Measurements from ENCODE around the gene ATP2C2.
"Not testable (repeated sequence)": the region's sequence is repeated elsewhere in the genome, so short reads cannot be mapped to it uniquely, and the experiment has no call there.

ATP2C2 gene, protein sequence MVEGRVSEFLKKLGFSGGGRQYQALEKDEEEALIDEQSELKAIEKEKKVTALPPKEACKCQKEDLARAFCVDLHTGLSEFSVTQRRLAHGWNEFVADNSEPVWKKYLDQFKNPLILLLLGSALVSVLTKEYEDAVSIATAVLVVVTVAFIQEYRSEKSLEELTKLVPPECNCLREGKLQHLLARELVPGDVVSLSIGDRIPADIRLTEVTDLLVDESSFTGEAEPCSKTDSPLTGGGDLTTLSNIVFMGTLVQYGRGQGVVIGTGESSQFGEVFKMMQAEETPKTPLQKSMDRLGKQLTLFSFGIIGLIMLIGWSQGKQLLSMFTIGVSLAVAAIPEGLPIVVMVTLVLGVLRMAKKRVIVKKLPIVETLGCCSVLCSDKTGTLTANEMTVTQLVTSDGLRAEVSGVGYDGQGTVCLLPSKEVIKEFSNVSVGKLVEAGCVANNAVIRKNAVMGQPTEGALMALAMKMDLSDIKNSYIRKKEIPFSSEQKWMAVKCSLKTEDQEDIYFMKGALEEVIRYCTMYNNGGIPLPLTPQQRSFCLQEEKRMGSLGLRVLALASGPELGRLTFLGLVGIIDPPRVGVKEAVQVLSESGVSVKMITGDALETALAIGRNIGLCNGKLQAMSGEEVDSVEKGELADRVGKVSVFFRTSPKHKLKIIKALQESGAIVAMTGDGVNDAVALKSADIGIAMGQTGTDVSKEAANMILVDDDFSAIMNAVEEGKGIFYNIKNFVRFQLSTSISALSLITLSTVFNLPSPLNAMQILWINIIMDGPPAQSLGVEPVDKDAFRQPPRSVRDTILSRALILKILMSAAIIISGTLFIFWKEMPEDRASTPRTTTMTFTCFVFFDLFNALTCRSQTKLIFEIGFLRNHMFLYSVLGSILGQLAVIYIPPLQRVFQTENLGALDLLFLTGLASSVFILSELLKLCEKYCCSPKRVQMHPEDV

DNA sequence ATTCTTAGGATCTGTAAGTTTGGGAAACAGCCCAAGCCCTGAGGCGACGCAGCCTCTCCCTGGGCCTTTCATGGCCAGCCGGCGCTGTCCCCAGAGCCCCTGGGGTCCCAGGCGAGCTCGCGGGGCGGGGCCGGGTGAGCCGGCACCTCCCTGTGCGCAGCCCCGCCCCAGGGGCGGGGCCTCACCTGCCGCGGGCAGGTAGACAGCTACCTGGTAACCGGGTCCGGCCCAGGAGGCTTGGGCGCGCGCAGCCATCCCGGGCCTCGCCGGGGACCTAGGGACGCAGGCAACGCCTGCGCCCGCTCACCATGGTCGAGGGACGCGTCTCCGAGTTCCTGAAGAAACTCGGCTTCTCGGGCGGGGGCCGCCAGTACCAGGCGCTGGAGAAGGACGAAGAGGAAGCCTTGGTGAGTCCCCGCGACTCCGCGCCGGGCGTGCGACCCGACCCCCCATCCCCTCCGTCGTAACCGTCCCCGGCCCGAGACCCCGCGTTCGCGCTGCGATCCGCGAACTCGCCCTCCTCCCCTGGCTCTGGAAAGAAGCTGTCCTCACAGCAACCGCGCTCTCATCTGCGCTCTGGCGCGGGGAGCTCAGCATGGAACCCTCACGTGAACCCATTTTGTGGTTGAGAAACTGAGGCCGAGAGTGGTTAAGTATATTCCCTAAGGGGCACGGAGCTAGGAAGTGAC, at the start of gene ATP2C2:
Gene ATP2C2, plus strand, starts transcription at position 231 of the 689 bp plus-strand sequence. Its CDS starts 78 bp downstream, at position 309.
- DNase-seq: no peak

DNA sequence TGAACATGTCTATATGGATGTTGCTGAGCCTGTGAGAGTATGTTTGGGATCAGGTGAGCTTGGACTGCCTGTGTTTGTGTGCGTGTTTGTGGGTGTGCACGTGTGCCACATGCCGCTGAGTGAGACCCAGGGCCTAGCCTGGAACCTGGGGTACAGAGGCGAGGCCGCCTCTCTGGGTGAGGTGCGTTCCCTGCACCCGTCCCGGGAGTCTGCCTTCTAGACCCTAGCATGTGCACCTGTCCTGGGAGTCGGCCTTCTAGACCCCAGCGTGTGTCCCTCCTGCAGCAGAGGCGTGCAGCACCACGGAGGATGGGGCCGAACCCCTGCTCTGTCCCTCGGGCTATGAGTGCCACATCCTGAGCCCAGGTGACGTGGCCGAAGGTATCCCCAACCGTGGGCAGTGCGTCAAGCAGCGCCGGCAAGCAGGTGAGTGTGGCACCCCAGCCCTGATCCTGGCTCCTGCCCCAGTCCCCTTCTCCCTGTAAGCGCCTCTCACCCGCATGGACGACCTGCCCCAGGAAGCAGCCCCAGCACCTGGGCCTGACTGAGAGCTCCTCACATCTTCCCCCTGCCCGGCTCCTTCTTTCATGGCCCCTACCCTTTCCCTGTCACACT, 49.1 kb upstream of the ATP2C2 start:
- no peak for DNase-seq

- DNase-seq: no peak
Measured at GRCh38 chr16:84320511-84320910, 47.8 kb upstream of the ATP2C2 start.

DNA sequence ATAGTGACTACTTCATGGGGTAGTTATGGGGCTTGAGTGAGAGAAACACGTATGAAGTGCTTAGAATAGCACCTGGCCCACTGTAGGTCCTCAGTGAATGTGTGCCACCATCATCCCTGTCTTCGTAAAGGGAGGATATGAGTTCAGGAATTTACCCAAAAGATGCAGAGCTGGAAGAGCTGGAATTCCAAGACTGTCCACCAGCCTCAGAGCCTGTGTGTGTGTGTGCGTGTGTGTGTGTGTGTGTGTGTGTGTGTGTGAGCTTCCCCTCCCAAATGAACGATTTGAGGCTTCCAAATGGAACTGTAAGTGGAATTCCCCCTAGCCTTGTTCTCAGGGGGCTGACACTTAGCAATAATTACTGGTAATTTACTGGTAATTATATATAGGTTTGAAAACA, 46.4 kb upstream of the ATP2C2 start:
- DNase-seq: no peak

GRCh38 chr16:84322749-84323148, 45.6 kb upstream of the ATP2C2 start:
- DNase-seq: no peak

GRCh38 chr16:84323606-84324005, 44.7 kb upstream of the ATP2C2 start:
- no peak for DNase-seq

DNA sequence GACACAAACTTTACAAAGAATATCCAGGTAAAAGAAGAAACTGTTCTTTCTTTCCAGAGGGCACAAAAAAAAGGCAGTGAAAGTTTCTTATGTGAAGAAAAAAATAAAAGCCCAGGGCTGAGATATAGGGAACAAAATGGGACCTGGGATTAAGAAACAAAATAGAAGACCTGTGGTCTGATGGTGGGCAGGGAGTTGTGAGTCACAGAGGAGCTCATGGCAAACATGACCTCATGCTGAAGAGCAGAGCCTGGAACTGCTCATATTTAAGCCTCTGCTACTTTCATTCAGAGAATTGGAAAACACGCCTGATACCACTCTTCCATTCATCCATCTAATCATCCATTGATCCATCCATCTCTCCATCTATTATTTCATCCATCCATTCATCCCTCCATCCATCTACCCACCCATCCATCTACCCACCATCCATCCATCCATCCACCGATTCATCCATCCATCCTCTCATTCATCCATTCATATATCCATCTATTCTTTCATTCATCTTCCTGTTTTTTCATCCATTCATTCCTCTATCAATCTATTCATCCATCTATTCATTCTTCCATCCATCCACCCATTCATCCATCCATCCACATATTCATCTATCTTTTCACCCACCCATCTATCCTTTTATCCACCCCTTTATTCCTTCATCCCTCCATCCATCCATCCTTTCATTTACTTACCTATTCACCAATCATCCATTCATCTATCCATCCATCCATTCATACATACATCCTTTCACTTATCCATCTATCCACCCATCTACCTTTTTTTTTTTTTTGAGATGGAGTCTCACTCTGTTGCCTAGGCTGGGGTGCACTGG, 43.7 kb upstream of the ATP2C2 start:
- no peak for DNase-seq

DNA sequence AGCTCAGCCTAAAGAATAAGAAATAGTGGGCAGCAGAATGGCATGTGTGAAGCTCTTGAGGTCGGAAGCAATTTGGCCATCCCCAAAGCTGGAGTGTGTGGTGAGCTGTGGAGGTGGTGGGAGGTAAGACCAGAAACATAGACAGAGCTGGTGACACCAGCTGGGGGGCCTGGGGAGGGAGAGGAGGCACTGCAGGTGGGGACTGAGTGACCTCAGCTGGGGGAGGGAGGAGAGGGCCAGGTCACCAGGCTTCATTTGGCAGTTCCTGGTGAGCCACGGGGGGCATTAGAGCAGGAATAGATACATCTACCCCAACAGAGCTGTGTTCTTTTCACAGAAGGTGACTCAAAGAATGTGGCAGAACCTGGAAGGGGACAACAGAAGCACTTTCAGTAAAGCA, 41.8 kb upstream of the ATP2C2 start:
- no peak for DNase-seq

- DNase-seq: no peak
Measured at GRCh38 chr16:84327926-84328505, 40.3 kb upstream of the ATP2C2 start.

GRCh38 chr16:84329016-84329415, 39.3 kb upstream of the ATP2C2 start:
- no peak for DNase-seq

- no peak for DNase-seq
Measured at GRCh38 chr16:84329843-84330684, 38.3 kb upstream of the ATP2C2 start.

GRCh38 chr16:84330685-84331050, 37.7 kb upstream of the ATP2C2 start:
- DNase-seq: no peak

GRCh38 chr16:84331998-84332780, 36.1 kb upstream of the ATP2C2 start:
- DNase-seq: no peak

DNA sequence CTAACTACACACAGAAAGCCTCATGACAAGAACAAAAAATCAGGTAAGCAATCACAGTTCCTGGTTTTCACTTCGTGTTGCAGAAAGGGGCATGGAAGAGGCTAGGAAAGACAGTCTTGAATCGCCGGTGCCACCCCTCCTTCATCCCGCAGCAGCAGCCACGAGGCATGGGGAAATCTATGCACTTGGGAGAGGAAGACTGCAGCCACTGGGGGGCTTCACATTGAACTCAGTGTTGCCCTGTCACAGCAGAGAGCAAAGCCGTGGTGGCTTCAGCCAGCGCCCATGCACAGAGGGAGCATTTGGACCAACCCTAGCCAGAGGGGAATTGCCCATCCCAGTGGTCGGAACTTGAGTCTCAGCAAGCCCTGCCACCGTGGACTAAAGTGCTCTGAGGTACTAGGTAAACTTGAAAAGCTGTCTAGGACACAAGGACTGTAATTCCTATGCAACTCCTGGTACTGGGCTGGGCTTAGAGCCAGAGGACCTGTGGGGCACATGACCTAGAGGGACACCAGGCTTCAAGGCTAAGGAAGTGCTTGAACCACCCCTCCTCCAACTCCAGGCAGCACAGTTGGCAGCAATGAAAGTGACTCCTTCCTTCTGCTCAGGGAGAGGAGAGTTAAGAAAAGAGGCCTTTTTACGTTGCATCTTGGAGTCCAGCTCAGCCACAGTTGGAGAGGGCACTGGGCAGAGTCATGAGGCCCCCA, 35.2 kb upstream of the ATP2C2 start:
- no peak for DNase-seq

DNA sequence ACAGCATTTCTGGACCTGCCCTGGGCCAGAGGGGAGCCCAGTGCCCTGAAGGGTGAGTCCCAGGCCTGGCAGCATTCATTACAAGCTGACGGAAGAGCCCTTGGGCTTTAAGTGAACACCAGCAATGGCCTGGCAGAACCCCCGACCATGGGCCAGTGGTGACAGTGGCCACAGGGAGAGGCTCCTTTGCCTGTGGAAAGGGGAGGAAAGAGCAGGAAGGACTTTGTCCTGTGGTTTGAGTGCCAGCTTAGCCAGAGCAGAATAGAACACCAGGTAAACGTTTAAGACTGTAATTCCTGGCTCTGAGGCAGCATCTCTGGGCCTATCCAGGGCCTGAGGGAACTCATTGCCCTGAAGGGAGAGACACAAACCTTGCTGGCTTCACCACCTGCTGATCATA, 34.3 kb upstream of the ATP2C2 start:
- no peak for DNase-seq

DNA sequence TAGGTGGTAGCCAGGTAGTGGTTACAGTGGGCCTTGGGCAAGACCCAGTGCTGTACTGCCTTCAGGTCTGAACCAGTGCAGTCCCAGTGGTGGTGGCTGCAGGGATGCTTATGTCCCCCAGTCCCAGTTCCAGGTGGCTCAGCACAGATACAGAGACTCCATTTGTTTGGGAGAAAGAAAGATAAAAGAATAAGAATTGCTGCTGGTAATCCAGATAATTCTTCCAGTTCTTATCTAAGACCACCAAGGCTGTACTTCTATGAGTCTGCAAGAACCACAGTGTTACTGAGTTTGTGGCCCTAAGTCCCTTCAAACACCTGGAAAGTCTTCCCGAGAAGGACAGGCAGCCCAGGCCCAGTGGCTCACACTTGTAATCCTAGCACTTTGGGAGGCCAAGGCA, 33.9 kb upstream of the ATP2C2 start:
- no peak for DNase-seq

- not testable (repeated sequence) for DNase-seq
Measured at GRCh38 chr16:84337236-84337635, 31.1 kb upstream of the ATP2C2 start.

DNA sequence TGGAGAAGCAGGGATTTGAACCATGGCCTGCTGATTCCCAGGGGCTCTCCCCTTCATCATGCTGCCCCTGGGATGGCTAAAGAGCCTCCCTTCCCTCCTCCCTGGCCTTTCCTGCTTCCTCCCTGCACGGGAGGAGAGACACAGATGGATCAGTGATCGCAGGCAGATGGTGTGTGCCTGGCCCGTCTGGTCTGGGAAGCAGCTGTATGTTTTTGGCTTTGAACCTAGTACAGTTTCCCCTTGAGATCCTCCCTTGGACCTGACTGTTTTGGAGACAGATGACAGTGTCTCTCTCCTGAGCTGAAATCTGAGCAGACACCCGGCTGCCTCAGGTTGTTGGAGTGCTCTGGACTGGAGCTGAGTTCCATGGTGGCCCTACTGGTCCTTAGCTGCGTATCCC, 29.0 kb upstream of the ATP2C2 start:
- no peak for DNase-seq

GRCh38 chr16:84339766-84340165, 28.6 kb upstream of the ATP2C2 start:
- DNase-seq: no peak
